Daoy (cell line): ENCODE measurements around the gene ACER2. TPM values are rescaled to one million over a fixed set of nuclear protein-coding genes. Genes with fewer than 3 reads are reported as not detected.
"Not testable (repeated sequence)": the region's sequence is repeated elsewhere in the genome, so short reads cannot be mapped to it uniquely, and the experiment has no call there.

Experiments
- DNase-seq: peaks from one replicate; pipeline ENCODE4 v3.0.0-alpha.2; 2015; ENCODE audit warnings: low read depth
- total RNA-seq: library from RNA; depleted of rRNA; stranded (reverse); fragments of >200 nt; shearing (Covaris generic); gene quantifications from 2 replicates; pipeline ENCODE4 v1.2.3, GENCODE V29; 2014

ACER2 gene
- total RNA-seq, 1 experiment from 2014 or later: 0.46 TPM

GRCh38 chr9:19409401-19410194 is 789 bp downstream of the ACER2 start:
- peak; percentile 6 for DNase-seq

DNA sequence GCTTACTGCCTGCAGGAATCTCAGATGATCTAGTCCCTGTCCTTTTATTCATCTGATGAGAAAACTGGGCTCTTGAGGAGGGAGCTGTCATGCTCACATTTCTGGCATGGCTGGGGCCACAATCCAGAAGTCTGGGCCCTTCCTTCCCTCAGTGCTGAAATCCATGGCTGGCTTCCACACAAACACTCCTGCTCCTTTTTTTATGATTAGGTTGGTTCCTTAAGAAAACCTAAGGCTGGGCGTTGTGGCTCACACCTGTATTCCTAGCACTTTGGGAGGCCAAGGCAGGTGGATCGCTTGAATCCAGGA is 1.3 kb downstream of the ACER2 start:
- no peak for DNase-seq

- no peak for DNase-seq
Observed at GRCh38 chr9:19410594-19410993, 1.8 kb downstream of the ACER2 start.

GRCh38 chr9:19411316-19411715 is 2.5 kb downstream of the ACER2 start:
- DNase-seq: no peak

DNA sequence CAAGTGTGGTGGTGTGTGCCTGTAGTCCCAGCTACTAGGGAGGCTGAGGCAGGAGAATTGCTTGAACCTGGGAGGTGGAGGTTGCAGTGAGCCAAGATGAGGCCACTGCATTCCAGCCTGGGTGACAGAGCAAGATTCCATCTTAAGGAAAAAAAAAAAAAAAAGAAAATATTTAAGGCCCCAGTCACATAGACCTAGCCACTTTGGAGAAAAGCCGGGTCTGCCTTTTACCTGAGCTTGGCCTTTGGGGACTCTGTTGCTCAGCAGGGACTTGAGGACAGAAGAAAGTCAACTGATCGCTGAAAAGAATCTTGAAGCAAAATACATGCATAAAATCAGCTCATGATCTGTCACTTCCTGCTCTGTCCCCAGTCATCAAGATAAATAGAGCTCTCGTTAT is 4.6 kb downstream of the ACER2 start:
- DNase-seq: not testable (repeated sequence)

DNA sequence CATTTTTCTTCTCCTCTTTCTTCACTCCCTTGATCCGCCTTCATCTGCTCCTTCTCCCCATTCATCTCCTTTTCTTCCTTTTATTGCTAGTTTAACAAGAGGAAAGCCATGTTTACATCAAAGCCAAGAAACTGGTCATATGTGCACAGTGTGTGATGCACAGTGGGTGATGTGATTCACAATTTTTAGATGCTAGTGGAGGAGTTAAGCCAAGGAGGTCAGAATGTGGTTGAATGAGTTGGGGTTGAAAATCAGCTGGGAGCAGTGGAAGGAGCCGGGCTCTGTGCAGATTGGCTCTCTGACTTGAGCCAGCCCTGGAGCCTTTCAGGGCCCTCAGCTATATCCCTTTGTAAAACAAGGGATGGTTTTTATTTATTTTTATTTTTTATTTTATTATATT is 7.3 kb downstream of the ACER2 start:
- no peak for DNase-seq

DNA sequence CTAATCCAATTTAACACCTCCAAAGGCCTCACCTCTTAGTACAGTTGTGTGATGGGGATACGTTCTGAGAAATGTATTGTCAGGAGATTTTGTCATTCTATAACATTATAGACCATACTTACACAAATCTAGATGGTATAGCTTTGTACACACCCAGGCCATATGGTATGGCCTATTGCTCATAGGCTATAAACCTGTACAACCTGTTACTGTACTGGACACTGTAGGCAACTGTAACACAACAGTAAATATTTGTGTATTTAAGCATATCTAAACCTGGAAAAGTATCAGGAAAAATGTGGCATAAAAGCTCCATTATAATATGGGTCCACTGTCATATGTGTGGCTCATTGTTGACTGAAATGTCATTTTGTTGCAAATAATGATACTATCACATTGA is 12.1 kb downstream of the ACER2 start:
- DNase-seq: no peak

GRCh38 chr9:19423163-19423562 is 14.4 kb downstream of the ACER2 start:
- no peak for DNase-seq

GRCh38 chr9:19424176-19424779 is 15.5 kb downstream of the ACER2 start:
- no peak for DNase-seq

DNA sequence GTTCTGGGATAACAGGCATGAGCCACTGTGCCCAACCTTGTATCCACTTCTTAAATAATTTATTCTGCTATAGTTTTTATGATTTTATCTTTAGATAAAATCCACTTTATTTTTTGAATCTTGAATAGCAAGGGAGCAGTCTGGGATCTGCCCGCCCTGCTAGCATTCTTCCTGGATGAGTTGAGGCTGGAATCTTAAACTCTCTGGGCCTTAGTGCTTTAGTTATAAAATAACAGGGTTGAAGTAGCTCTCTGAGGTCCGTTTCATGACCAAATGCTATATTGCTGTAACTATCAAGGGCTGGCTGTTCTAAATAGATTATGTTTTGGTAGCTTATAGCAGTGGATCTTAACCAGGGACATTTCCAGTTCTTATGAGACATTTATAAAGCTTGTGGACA is 20.8 kb downstream of the ACER2 start:
- no peak for DNase-seq

DNA sequence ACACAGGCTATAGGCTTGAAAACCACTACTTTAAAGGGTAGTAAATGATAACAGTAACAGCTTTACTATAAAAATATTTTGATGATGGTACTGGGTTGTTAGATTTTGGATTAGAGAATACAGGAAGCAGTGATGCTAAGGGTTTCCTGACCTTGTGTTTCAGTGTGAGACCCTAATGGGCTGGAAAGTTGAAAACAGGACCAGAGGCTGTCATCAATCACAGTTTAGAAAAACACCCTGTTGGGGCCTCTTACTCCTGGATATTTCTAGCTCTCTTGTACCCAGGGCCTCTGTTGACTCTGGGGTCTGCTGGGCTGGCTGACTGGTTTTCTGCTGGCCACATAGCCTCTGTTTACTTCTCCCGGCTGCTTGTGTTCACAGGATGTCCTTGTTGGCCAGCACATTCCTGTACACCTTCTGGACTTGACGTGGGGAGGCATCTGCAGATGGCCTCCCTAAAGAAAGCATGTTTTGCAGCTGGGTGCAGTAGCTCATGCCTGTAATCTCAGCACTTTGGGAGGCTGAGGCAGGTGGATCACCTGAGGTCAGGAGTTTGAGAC is 21.5 kb downstream of the ACER2 start:
- no peak for DNase-seq

GRCh38 chr9:19431361-19432171 is 22.8 kb downstream of the ACER2 start:
- no peak for DNase-seq

DNA sequence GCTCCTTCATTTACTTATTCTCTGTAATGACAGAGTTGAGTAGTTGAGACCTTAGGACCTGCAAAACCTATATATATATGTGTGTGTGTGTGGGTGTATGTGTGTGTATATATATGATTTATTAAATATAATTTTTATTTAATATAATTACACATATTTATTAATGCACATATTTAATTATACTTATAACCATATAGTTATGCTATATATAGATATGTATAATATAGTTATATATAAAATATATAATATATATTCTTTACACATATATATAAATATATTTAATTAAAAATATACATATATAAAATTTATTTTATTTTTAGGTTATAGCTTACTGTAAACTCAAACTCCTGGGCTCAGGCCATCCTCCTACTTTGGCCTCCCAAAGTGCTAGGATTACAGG is 23.7 kb downstream of the ACER2 start:
- DNase-seq: no peak

DNA sequence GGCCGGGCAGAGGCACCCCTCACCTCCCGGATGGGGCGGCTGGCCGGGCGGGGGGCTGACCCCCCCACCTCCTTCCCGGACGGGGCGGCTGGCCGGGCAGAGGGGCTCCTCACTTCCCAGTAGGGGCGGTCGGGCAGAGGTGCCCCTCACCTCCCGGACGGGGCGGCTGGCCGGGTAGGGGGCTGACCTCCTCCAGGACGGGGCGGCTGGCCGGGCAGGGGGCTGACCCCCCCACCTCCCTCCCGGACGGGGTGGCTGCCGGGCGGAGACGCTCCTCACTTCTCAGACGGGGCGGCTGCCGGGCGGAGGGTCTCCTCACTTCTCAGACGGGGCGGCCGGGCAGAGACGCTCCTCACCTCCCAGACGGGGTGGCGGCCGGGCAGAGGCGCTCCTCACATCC is 24.9 kb downstream of the ACER2 start:
- DNase-seq: not testable (repeated sequence)

DNA sequence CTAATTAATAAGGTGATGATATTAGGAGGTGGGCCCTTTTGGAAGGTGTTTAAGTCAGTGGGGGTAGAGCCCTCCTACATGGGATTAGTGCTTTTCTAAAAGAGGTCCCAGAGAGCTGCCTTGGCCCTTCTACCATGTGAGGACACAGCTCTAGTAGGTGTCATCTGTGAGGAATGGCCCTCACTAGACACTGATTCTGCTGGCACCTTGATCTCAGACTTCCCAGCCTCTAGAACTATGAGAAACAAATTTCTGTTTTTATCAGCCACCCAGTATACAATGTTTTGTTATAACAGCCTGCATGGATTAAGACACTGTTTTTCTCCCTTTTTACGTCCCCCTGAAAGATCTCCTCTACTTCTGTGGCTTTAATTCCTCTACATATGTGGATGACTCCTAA is 31.6 kb downstream of the ACER2 start:
- no peak for DNase-seq

DNA sequence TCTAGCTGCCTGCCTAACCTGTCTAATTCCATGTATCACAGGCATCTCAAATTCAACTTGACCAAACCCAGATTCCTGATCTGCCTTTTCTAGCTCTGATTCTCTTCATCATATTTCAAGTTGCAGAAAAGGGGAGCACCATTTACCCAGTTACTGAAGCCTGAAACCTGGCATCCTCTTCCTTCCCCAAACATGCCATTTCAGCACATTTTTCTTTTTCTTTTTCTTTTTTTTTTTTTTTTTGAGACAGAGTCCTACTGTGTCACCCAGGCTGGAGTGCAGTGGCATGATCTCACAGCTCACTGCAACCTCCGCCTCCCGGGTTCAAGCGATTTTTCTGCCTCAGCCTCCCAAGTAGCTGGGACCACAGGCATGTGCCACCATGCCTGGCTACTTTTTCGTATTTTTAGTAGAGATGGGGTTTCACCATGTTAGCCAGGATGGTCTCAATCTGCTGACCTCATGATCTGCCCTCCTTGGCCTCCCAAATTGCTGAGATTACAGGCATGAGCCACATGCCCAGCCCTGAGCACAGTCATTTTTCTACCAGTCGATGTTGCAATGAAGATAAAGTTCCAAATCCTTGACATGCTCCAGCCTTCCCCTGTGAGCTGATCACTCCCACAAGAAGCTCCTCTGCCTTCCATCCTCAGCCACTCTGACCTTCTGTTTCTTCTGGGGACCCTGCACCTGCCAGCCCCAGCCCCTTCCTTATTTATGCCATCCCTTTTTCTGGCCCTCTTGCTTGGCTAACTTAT is 32.2 kb downstream of the ACER2 start:
- no peak for DNase-seq

DNA sequence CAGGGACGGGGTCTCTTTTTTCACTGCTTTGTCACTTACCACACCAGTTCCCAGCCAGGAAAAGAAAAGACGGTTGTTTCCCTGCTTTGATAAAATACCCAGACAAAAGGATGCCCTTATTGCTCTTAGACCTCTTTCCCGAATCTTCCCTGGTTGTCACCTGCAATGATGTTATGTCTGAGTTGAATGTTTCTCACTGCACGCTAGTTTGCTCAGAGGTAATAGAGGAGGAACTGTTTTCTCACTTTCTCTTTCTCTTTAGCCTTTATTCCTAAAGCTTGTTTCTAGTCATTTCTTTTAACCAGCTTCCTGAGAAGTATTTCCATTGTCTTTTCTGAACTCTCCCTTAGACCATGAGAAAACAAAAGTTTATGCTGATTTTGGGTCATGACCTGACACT is 32.9 kb downstream of the ACER2 start:
- DNase-seq: no peak

GRCh38 chr9:19442240-19442639 is 33.4 kb downstream of the ACER2 start:
- DNase-seq: no peak

- DNase-seq: no peak
Observed at GRCh38 chr9:19445452-19445851, 36.6 kb downstream of the ACER2 start.

DNA sequence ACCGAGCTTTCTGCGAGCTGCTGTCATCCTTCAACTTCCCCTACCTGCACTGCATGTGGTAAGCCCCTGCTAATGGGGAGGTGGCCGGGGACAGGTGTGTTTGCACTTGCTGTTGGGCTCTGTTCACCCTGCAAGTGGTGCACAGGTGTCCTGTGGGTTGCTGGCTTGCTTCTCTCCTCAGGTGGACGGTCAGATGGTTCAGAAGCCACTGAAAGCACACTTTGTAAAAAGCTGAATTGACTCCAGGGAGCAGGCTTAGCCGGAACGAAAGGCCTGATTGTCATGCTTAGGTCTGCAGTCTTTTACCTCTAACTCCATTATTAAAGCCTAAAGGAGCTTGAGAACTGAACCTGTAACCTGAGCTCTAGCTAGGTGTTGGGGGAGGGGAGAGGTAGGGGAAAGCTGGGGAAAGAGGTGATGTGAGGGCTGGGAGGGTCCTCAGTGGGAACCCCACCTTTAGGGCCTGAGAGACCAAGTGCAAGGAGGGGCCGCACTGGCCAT is 37.6 kb downstream of the ACER2 start:
- DNase-seq: no peak

- no peak for DNase-seq
Observed at GRCh38 chr9:19451240-19452087, 42.7 kb downstream of the ACER2 start.
